HepG2 (cell line): Measurements from ENCODE around the gene ASB14. TPM values are rescaled to one million over a fixed set of nuclear protein-coding genes. Genes with fewer than 3 reads are reported as not detected.
A peak's percentile ranks its signal among the peaks of the same experiment; 100 is the strongest.

Experiments used
- BATF2 ChIP-seq: sonication (generic); formaldehyde crosslinking; IDR thresholded peaks from 2 replicates; pipeline ENCODE4 v1.8.0; 2022; ENCODE audit warnings: mild to moderate bottlenecking, missing genetic modification reagents, moderate library complexity
- ESRRA ChIP-seq: sonication (generic); formaldehyde crosslinking; IDR thresholded peaks from 2 replicates; pipeline ENCODE4 v1.5.1; 2020; ENCODE audit warnings: mild to moderate bottlenecking, low read depth, missing genetic modification reagents
- NBN ChIP-seq: fragments of 450-650 bp; conservative IDR thresholded peaks from 2 replicates; pipeline ENCODE4 v1.6.1; 2017
- PRMT3 ChIP-seq: sonication (generic); formaldehyde crosslinking; IDR thresholded peaks from 2 replicates; pipeline ENCODE4 v1.8.1; 2022; ENCODE audit warnings: low read depth, mild to moderate bottlenecking, moderate library complexity, missing genetic modification reagents, borderline replicate concordance
- PTBP1 ChIP-seq: fragments of 200-400 bp; formaldehyde crosslinking; IDR thresholded peaks from 2 replicates; pipeline ENCODE4 v1.6.1; 2018; ENCODE audit warnings: low read length, low read depth; ENCODE audit not compliant: poor library complexity, severe bottlenecking
- TERF1 ChIP-seq: sonication (generic); formaldehyde crosslinking; IDR thresholded peaks from 2 replicates; pipeline ENCODE4 v1.8.0; 2022; ENCODE audit warnings: mild to moderate bottlenecking, missing genetic modification reagents, moderate library complexity
- XRCC5 ChIP-seq: fragments of 200-400 bp; formaldehyde crosslinking; optimal IDR thresholded peaks from 2 replicates; pipeline ENCODE3; 2017; ENCODE audit warnings: mild to moderate bottlenecking, low read length
- ZNF747 ChIP-seq: sonication (generic); formaldehyde crosslinking; IDR thresholded peaks from 2 replicates; pipeline ENCODE4 v1.8.1; 2023; ENCODE audit warnings: missing genetic modification reagents, mild to moderate bottlenecking, borderline replicate concordance
- polyA plus RNA-seq, 8 experiments: library from polyadenylated mRNA; depleted of rRNA in 3 of 8; stranded (reverse) in 7 of 8; unstranded in 1 of 8; fragments of >200 nt; fragmentation: Illumina TruSeq in 4 of 8; extraction: Trizol in 4 of 8; gene quantifications; 2 replicates each; pipeline versions ENCODE4 v1.2.1 to v1.2.3, GENCODE V29; 2011 to 2016; ENCODE audit warnings: low read depth in 4 of 8, missing spikeins in 1 of 8, mixed read lengths in 1 of 8; ENCODE audit not compliant: insufficient read depth in 1 of 8
- total RNA-seq, 5 experiments: library from RNA; depleted of rRNA; stranded (reverse); fragments of >200 nt; fragmentation: Illumina TruSeq; extraction: Trizol; gene quantifications; 2 replicates each; pipeline ENCODE4 v1.2.3, GENCODE V29; 2016; ENCODE audit warnings: low read depth in 1 of 5
- TF ChIP-seq, protein P1 (sequence below): IDR thresholded peaks from 2 replicates; pipeline ENCODE4 v1.6.1; 2018; ENCODE audit warnings: missing genetic modification reagents, mild to moderate bottlenecking, missing compliant biosample characterization
- TF ChIP-seq, protein P2 (sequence below): sonication (generic); formaldehyde crosslinking; IDR thresholded peaks from 2 replicates; pipeline ENCODE4 v1.4.0; 2020; ENCODE audit warnings: missing genetic modification reagents

The ASB14 gene
- total and polyA plus RNA-seq, 2 of the 13 experiments (the other 11 are each of a cell fraction or from before 2014, with no cell fraction given), result not detected

- peak; percentile 46; the same call in 1 of the 2 replicates for TF ChIP-seq TERF1
- no peak for TF ChIP-seq BATF2 (CRISPR knock-in tag)
- no peak for TF ChIP-seq PTBP1
- TF ChIP-seq, protein P1, sequence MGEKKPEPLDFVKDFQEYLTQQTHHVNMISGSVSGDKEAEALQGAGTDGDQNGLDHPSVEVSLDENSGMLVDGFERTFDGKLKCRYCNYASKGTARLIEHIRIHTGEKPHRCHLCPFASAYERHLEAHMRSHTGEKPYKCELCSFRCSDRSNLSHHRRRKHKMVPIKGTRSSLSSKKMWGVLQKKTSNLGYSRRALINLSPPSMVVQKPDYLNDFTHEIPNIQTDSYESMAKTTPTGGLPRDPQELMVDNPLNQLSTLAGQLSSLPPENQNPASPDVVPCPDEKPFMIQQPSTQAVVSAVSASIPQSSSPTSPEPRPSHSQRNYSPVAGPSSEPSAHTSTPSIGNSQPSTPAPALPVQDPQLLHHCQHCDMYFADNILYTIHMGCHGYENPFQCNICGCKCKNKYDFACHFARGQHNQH (CRISPR knock-in tag), result peak; percentile 83
- TF ChIP-seq, protein P2, sequence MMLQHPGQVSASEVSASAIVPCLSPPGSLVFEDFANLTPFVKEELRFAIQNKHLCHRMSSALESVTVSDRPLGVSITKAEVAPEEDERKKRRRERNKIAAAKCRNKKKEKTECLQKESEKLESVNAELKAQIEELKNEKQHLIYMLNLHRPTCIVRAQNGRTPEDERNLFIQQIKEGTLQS (CRISPR knock-in tag), result peak; percentile 15; the same call in 1 of the 2 replicates
- TF ChIP-seq PRMT3 (CRISPR knock-in tag), result no peak
- no peak for TF ChIP-seq XRCC5
- TF ChIP-seq ESRRA, result peak; percentile 65; the same call in 1 of the 2 replicates
- peak; percentile 70; the same call in 1 of the 2 replicates for TF ChIP-seq ZNF747 (CRISPR knock-in tag)
- TF ChIP-seq NBN, result no peak
Observed at GRCh38 chr3:57227204-57227929, 65.1 kb downstream of the ASB14 start, which contains the start of gene APPL1 (continued).
